Fibroblast of lung (primary cell): Measurements from ENCODE around the gene DOCK4. TPM values are rescaled to one million over a fixed set of nuclear protein-coding genes. Genes with fewer than 3 reads are reported as not detected.
A peak's percentile ranks its signal among the peaks of the same experiment; 100 is the strongest.

Experiments used
- DNase-seq, 2 donors: peaks; one replicate each; pipeline versions ENCODE4 v3.0.0 to v3.0.0-alpha.2; 2010; ENCODE audit warnings: low read depth in 2 of 2
- H2AFZ ChIP-seq: 2 replicates; pipeline ENCODE4 v1.5.1; 2012; ENCODE audit warnings: low read length, control low read depth, inconsistent platforms
- H3K27ac ChIP-seq: 2 replicates; pipeline ENCODE4 v1.5.1; 2011; ENCODE audit warnings: low read length, control low read depth; ENCODE audit not compliant: insufficient read depth
- H3K27me3 ChIP-seq: 2 replicates; pipeline ENCODE4 v1.5.1; 2011; ENCODE audit warnings: mild to moderate bottlenecking, low read length; ENCODE audit not compliant: control insufficient read depth, insufficient read depth
- H3K36me3 ChIP-seq: 2 replicates; pipeline ENCODE4 v1.5.1; 2011; ENCODE audit warnings: low read length; ENCODE audit not compliant: control insufficient read depth, insufficient read depth
- H3K4me1 ChIP-seq: 2 replicates; pipeline ENCODE4 v1.5.1; 2011; ENCODE audit warnings: low read length; ENCODE audit not compliant: control insufficient read depth, insufficient read depth; ENCODE audit errors: extremely low read depth
- H3K4me2 ChIP-seq: 2 replicates; pipeline ENCODE4 v1.5.1; 2011; ENCODE audit warnings: low read length, control low read depth; ENCODE audit not compliant: insufficient read depth; ENCODE audit errors: extremely low read depth
- H3K4me3 ChIP-seq, 4 experiments: fragments of 200-600 bp in 1 of 4; sonication (generic) in 1 of 4; replicated peaks in 1 of 4; 2 replicates each; pipeline ENCODE4 v1.5.1; 2011 to 2016; ENCODE audit warnings: low read length in 4 of 4, low read depth in 3 of 4, mild to moderate bottlenecking in 3 of 4, control low read depth in 2 of 4, inconsistent platforms in 1 of 4, mixed read lengths in 1 of 4; ENCODE audit not compliant: insufficient read depth in 1 of 4; ENCODE audit errors: control extremely low read depth in 1 of 4
- H3K79me2 ChIP-seq: 2 replicates; pipeline ENCODE4 v1.5.1; 2012; ENCODE audit warnings: mild to moderate bottlenecking, low read length, inconsistent platforms; ENCODE audit not compliant: control insufficient read depth, insufficient read depth
- H3K9ac ChIP-seq: 2 replicates; pipeline ENCODE4 v1.5.1; 2011; ENCODE audit warnings: mild to moderate bottlenecking, low read length, control low read depth; ENCODE audit not compliant: insufficient read depth
- H3K9me3 ChIP-seq: 2 replicates; pipeline ENCODE4 v1.5.1; 2012; ENCODE audit warnings: low read depth, low read length; ENCODE audit not compliant: control insufficient read depth, insufficient read depth
- H4K20me1 ChIP-seq: 2 replicates; pipeline ENCODE4 v1.5.1; 2011; ENCODE audit warnings: low read length; ENCODE audit not compliant: control insufficient read depth, insufficient read depth; ENCODE audit errors: extremely low read depth
- CTCF ChIP-seq, 2 donors: IDR thresholded peaks in 1 of 2; conservative IDR thresholded peaks in 1 of 2; 1 replicate in 1 of 2; 2 replicates in 1 of 2; pipeline ENCODE4 v1.5.1; 2011 to 2012; ENCODE audit warnings: low read length in 2 of 2, control low read depth in 1 of 2, inconsistent platforms in 1 of 2, low read depth in 1 of 2, mild to moderate bottlenecking in 1 of 2
- EZH2 ChIP-seq: IDR thresholded peaks from 2 replicates; pipeline ENCODE4 v1.5.1; 2012; ENCODE audit warnings: low read length, control low read depth, mild to moderate bottlenecking; ENCODE audit errors: missing control alignments
- polyA plus RNA-seq, 2 donors: library from polyadenylated mRNA; depleted of rRNA in 1 of 2; stranded (reverse) in 1 of 2; unstranded in 1 of 2; fragments of >200 nt; gene quantifications; 2 replicates each; pipeline ENCODE4 v1.2.1, GENCODE V29; 2011 to 2012; ENCODE audit warnings: missing spikeins in 1 of 2
- total RNA-seq: library from RNA; depleted of rRNA; stranded (reverse); fragments of >200 nt; gene quantifications from 2 replicates; pipeline ENCODE4 v1.2.1, GENCODE V29; 2014

The DOCK4 gene
- total and polyA plus RNA-seq, 2 donors (not counting 1 experiment from before 2014, with no cell fraction given), result 20.8 to 39.3 TPM

GRCh38 chr7:111681242-111681641, 525.0 kb downstream of the DOCK4 start:
- H3K9me3 ChIP-seq, result no peaks in the 10 kb centered on the region
- TF ChIP-seq EZH2 (no peak), CTCF (conservative IDR thresholded peaks at IDR 0.05 in 1 of 2, IDR thresholded peaks at IDR 0.05 in 1 of 2; ENCODE audit: low read depth in 1 of 2, low read length in 2 of 2) (no peak)
- H3K27me3 ChIP-seq, result no peaks in the 10 kb centered on the region

GRCh38 chr7:111678986-111679385, 527.2 kb downstream of the DOCK4 start:
- Histone ChIP-seq H3K27me3 (no peaks in the 10 kb centered on the region), H3K4me1 (no peaks in the 10 kb centered on the region), H3K4me2 (no peak overlapping the region), H3K36me3 (no peaks in the 10 kb centered on the region), H3K4me3 (no peak overlapping the region), H3K27ac (no peak overlapping the region), H4K20me1 (no peaks in the 10 kb centered on the region), H3K79me2 (no peaks in the 10 kb centered on the region), H3K9ac (no peak overlapping the region), H3K9me3 (no peaks in the 10 kb centered on the region), H2AFZ (no peak overlapping the region)
- peak in 1 of 2 donors; percentile 20 for DNase-seq
- TF ChIP-seq CTCF (conservative IDR thresholded peaks at IDR 0.05 in 1 of 2, IDR thresholded peaks at IDR 0.05 in 1 of 2; ENCODE audit: low read depth in 1 of 2, low read length in 2 of 2) (no peak), EZH2 (no peak)

More at GRCh38 chr7:111681242-111681641, 525.0 kb downstream of the DOCK4 start:
- Histone ChIP-seq H3K79me2 (no peaks in the 10 kb centered on the region), H3K4me1 (no peaks in the 10 kb centered on the region), H2AFZ (no peak overlapping the region), H3K4me3 (no peak overlapping the region), H3K4me2 (no peak overlapping the region), H3K9ac (no peak overlapping the region), H3K36me3 (no peaks in the 10 kb centered on the region), H4K20me1 (no peaks in the 10 kb centered on the region), H3K27ac (no peak overlapping the region)
- DNase-seq, result no peak

- Histone ChIP-seq H3K36me3 (no peaks in the 10 kb centered on the region), H3K27me3 (no peaks in the 10 kb centered on the region), H3K27ac (no peak overlapping the region), H3K9ac (no peak overlapping the region), H2AFZ (no peak overlapping the region), H3K4me1 (no peaks in the 10 kb centered on the region), H3K4me2 (no peak overlapping the region), H3K9me3 (no peaks in the 10 kb centered on the region), H4K20me1 (no peaks in the 10 kb centered on the region), H3K4me3 (no peak overlapping the region), H3K79me2 (no peaks in the 10 kb centered on the region)
- no peak for TF ChIP-seq EZH2
- no peak for TF ChIP-seq CTCF (conservative IDR thresholded peaks at IDR 0.05 in 1 of 2, IDR thresholded peaks at IDR 0.05 in 1 of 2; ENCODE audit: low read depth in 1 of 2, low read length in 2 of 2)
- DNase-seq, result peak; percentile 33 to 54
These were observed 527.9 kb downstream of the DOCK4 start for GRCh38 chr7:111678281-111678680.
